SK-N-SH (cell line): Measurements from ENCODE around the gene FOSB. TPM values are rescaled to one million over a fixed set of nuclear protein-coding genes. Genes with fewer than 3 reads are reported as not detected.
A peak's percentile ranks its signal among the peaks of the same experiment; 100 is the strongest.

Experiments
- CTCF ChIA-PET: fragments of 300-600, 350-600 bp; formaldehyde crosslinking; extraction: SDS; loops from one replicate; lab custom pipeline; 2021; lab: Yijun Ruan, JAX
- POLR2A ChIA-PET: fragments of 350-600 bp; sonication (Branson Sonifier 250); formaldehyde crosslinking; extraction: SDS; loops from one replicate; lab custom pipeline; 2020; ENCODE audit warnings: antibody characterized with exemption, inconsistent platforms; lab: Yijun Ruan, JAX
- DNase-seq: peaks from one replicate; pipeline ENCODE4 v3.0.0; 2012
- H2AFZ ChIP-seq: fragments of 200-600 bp; sonication (generic); 2 replicates; pipeline ENCODE4 v1.8.1; 2016; ENCODE audit warnings: antibody characterized with exemption, mild to moderate bottlenecking, low read depth
- H3F3A ChIP-seq: fragments of 200-600 bp; sonication (generic); replicated peaks from 2 replicates; pipeline ENCODE3; 2016; ENCODE audit warnings: antibody characterized with exemption, mild to moderate bottlenecking; ENCODE audit not compliant: insufficient read depth
- H3K27ac ChIP-seq, 2 experiments: fragments of 200-500 bp in 1 of 2; fragments of 200-600 bp in 1 of 2; sonication (Bioruptor generic) in 1 of 2; sonication (generic), shearing (Covaris generic) in 1 of 2; 2 replicates each; pipeline versions ENCODE4 v1.5.1 to v1.6.1; 2014 to 2016; ENCODE audit warnings: low read depth in 2 of 2, inconsistent platforms in 1 of 2, low read length in 1 of 2, mild to moderate bottlenecking in 1 of 2, mixed read lengths in 1 of 2
- H3K27me3 ChIP-seq: fragments of 200-600 bp; sonication (generic), shearing (Covaris generic); 2 replicates; pipeline ENCODE4 v1.6.1; 2016; ENCODE audit warnings: mixed run types; ENCODE audit not compliant: insufficient read depth
- H3K36me3 ChIP-seq, 2 experiments: fragments of 200-500 bp in 1 of 2; fragments of 200-600 bp in 1 of 2; sonication (Bioruptor generic) in 1 of 2; sonication (generic) in 1 of 2; replicated peaks in 1 of 2; 2 replicates each; pipeline versions ENCODE3 to v1.5.1; 2014 to 2016; ENCODE audit warnings: low read length in 1 of 2, mild to moderate bottlenecking in 1 of 2; ENCODE audit not compliant: insufficient read depth in 2 of 2, control insufficient read depth in 1 of 2
- H3K4me1 ChIP-seq, 2 experiments: fragments of 200-500 bp in 1 of 2; fragments of 200-600 bp in 1 of 2; sonication (Bioruptor generic) in 1 of 2; sonication (generic), shearing (Covaris generic) in 1 of 2; 2 replicates each; pipeline versions ENCODE4 v1.5.1 to v1.6.1; 2014 to 2016; ENCODE audit warnings: low read depth in 1 of 2, low read length in 1 of 2, mixed run types in 1 of 2; ENCODE audit not compliant: insufficient read depth in 2 of 2, control insufficient read depth in 1 of 2
- H3K4me2 ChIP-seq: fragments of 200-600 bp; sonication (generic), shearing (Covaris generic); 2 replicates; pipeline ENCODE4 v1.6.1; 2017; ENCODE audit warnings: mixed run types
- H3K4me3 ChIP-seq, 2 experiments: fragments of 200-500 bp in 1 of 2; fragments of 200-600 bp in 1 of 2; sonication (Bioruptor generic) in 1 of 2; sonication (generic), shearing (Covaris generic) in 1 of 2; 2 replicates each; pipeline versions ENCODE4 v1.5.1 to v1.8.1; 2014 to 2016; ENCODE audit warnings: low read depth in 2 of 2, inconsistent platforms in 1 of 2, low read length in 1 of 2, mild to moderate bottlenecking in 1 of 2, mixed read lengths in 1 of 2, moderate library complexity in 1 of 2
- H3K79me2 ChIP-seq: fragments of 200-600 bp; sonication (generic); 2 replicates; pipeline ENCODE4 v1.8.1; 2017; ENCODE audit warnings: mild to moderate bottlenecking; ENCODE audit not compliant: insufficient read depth
- H3K9ac ChIP-seq: fragments of 200-600 bp; sonication (generic); 2 replicates; pipeline ENCODE4 v1.6.1; 2017; ENCODE audit warnings: mixed run types
- H3K9me2 ChIP-seq: fragments of 200-600 bp; sonication (generic); 2 replicates; pipeline ENCODE4 v1.6.1; 2017; ENCODE audit warnings: mixed run types
- H3K9me3 ChIP-seq: fragments of 200-600 bp; sonication (generic); 2 replicates; pipeline ENCODE4 v1.6.1; 2017; ENCODE audit warnings: mixed run types, mild to moderate bottlenecking, moderate library complexity
- H4K20me1 ChIP-seq: fragments of 200-600 bp; sonication (generic); 2 replicates; pipeline ENCODE4 v1.6.1; 2017; ENCODE audit warnings: mild to moderate bottlenecking, mixed run types; ENCODE audit not compliant: insufficient read depth
- CHD2 ChIP-seq: fragments of 150-350 bp; IDR thresholded peaks from 2 replicates; pipeline ENCODE4 v1.6.1; 2018; ENCODE audit warnings: low read length; ENCODE audit not compliant: partially characterized antibody
- FOXJ3 ChIP-seq: sonication (generic); formaldehyde crosslinking; IDR thresholded peaks from 2 replicates; pipeline ENCODE4 v1.5.1; 2020; ENCODE audit warnings: mild to moderate bottlenecking, missing genetic modification reagents
- FOXM1 ChIP-seq: IDR thresholded peaks from 2 replicates; pipeline ENCODE4 v1.4.0; 2012; ENCODE audit warnings: low read depth, mild to moderate bottlenecking
- GABPA ChIP-seq: IDR thresholded peaks from 2 replicates; pipeline ENCODE4 v1.4.0; 2012; ENCODE audit warnings: low read depth, mild to moderate bottlenecking
- RFX5 ChIP-seq: IDR thresholded peaks from 2 replicates; pipeline ENCODE4 v1.6.1; 2012; ENCODE audit warnings: mild to moderate bottlenecking, improper control_type of control experiment, low read length
- TAF1 ChIP-seq: IDR thresholded peaks from 2 replicates; pipeline ENCODE4 v1.6.1; 2012; ENCODE audit warnings: low read depth, mild to moderate bottlenecking, low read length, moderate library complexity, borderline replicate concordance
- TCF12 ChIP-seq: IDR thresholded peaks from 2 replicates; pipeline ENCODE4 v1.4.0; 2012
- TEAD4 ChIP-seq: IDR thresholded peaks from 2 replicates; pipeline ENCODE4 v1.4.0; 2012; ENCODE audit warnings: mild to moderate bottlenecking, borderline replicate concordance; ENCODE audit not compliant: insufficient read depth
- WGBS: methylation state at CpG from one replicate; pipeline ENCODE4 v1.1.6; 2017; ENCODE audit warnings: low lambda C conversion rate; 5-methylcytosine and 5-hydroxymethylcytosine counted together
- polyA plus RNA-seq, 3 experiments: library from polyadenylated mRNA; depleted of rRNA; stranded (reverse); fragments of >200 nt; gene quantifications; 2 replicates each; pipeline ENCODE4 v1.2.3, GENCODE V29; 2012
- TF ChIP-seq, protein P1 (sequence below): IDR thresholded peaks from 2 replicates; pipeline ENCODE4; 2012
- TF ChIP-seq, protein P2 (sequence below): fragments of 150-350 bp; IDR thresholded peaks from 2 replicates; pipeline ENCODE4 v1.6.1; 2017; ENCODE audit warnings: antibody characterized with exemption, low read length, low read depth, borderline replicate concordance
- TF ChIP-seq, protein P3 (sequence below): IDR thresholded peaks from 2 replicates; pipeline ENCODE4 v1.4.0; 2012; ENCODE audit warnings: low read depth, borderline replicate concordance

FOSB gene
- polyA plus RNA-seq, 1 of the 3 experiments (the other 2 are of a cell fraction), result 78.2 TPM

DNA sequence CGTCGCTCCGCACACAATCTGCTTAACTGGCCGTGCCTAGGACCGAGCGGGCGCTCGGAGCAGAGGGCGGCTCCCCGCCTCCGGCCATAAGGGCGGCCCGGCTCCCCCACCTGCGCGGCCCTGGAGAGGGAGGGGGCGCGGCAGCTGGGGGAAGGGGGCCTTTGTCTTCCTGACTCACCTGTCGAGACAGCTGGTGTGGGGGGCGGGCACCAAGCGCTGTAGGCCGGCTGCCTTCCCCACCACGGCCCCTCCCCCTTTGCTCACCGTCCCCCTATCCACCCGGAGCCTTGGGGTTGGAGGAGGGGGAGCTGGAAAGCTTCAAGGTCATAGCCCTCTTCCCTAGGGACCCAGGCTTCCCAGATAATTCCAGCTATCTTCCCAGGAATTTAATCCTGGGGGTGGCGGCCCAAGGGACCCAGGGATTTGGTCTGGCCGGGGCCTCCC, 40.6 kb downstream of the FOSB start:
- H3K9me2 ChIP-seq, result no peaks in the 10 kb centered on the region
- peaks cover 32% of the 10 kb centered on the region for H4K20me1 ChIP-seq
- H3K4me3 ChIP-seq, result peak overlapping the region; percentile 74 to 98
- ChIA-PET CTCF (interaction anchor here (1.0 to 2.6 kb wide), 7 partner anchors 9 to 134 kb away, joined by 3 to 11 read pairs (median 4); partner anchors contain the start of gene FOSB), POLR2A (interaction anchor here (1.0 kb wide), 1 partner anchor 12 kb away, joined by 4 read pairs; no protein-coding TSS in a partner anchor)
- H3K36me3 ChIP-seq, result peaks cover 0 to 4% of the 10 kb centered on the region in 2 experiments
- H3K9ac ChIP-seq, result peak overlapping the region; percentile 92
- H3K9me3 ChIP-seq, result no peaks in the 10 kb centered on the region
- H3F3A ChIP-seq, result peaks cover 18% of the 10 kb centered on the region
- H3K4me2 ChIP-seq, result peak overlapping the region; percentile 100
- peaks cover 65% of the 10 kb centered on the region for H3K79me2 ChIP-seq
- H3K27ac ChIP-seq, result peak overlapping the region; percentile 60 to 88; a peak in 3 of 4 replicates
- H3K27me3 ChIP-seq, result no peaks in the 10 kb centered on the region
- peak; percentile 65 for DNase-seq
- no peak overlapping the region; the same call in 1 of the 2 replicates for H2AFZ ChIP-seq
- 2% methylated on average over 10 of the region's 26 CpGs for WGBS
- peak; percentile 15 for TF ChIP-seq CHD2
- TF ChIP-seq, protein P1, sequence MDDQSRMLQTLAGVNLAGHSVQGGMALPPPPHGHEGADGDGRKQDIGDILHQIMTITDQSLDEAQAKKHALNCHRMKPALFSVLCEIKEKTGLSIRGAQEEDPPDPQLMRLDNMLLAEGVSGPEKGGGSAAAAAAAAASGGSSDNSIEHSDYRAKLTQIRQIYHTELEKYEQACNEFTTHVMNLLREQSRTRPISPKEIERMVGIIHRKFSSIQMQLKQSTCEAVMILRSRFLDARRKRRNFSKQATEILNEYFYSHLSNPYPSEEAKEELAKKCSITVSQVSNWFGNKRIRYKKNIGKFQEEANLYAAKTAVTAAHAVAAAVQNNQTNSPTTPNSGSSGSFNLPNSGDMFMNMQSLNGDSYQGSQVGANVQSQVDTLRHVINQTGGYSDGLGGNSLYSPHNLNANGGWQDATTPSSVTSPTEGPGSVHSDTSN, result no peak
- TF ChIP-seq, all 33 proteins: peak for 1
- peaks cover 6 to 12% of the 10 kb centered on the region in 2 experiments; a peak in 2 of 4 replicates for H3K4me1 ChIP-seq

DNA sequence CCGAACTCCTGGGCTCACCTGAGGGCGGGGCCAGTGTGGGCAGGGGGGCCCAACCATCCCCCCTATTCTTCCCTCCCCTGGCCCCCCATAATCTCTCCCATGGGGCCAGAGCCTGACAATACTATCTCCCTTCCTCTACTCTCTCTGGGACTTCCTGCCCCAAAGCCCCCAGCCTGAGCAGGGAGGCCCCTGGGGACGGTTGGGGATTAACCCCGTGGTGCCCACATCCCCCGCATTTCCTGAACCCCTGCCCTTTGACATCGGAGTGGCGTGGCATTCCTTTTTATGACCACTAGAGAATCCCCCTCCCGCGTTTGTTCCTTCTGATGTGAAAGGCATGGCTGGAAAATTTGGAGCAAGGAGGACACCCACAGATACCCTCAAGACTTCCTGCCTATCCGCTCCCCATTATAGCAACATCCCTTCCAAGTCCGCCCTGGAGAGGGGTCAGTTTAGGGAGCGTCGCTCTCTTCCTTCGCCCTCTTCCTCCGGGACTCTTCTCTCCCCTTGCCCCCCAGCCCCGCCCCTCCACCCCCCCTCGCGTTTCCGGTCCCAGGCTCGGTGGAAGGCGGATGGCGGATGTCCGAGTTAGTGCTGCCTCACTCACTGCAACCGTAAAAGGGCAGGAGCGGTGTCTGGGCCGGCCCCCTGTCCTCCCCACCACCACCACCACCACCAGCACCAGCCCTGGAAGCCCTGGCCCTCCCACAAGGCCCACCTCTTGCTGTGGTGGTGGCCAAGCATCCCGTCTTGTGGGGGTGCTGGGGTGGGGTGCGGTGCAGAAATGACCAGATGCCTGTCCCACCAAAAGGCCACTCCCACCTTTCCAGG, 41.3 kb downstream of the FOSB start:
- peaks cover 39% of the 10 kb centered on the region for H4K20me1 ChIP-seq
- DNase-seq, result peak; percentile 87
- peak; percentile 36; the same call in 1 of the 2 replicates for TF ChIP-seq TAF1
- TF ChIP-seq GABPA, result peak; percentile 45
- no peak for TF ChIP-seq RFX5
- H3K9ac ChIP-seq, result peak overlapping the region; percentile 92
- no peaks in the 10 kb centered on the region for H3K9me3 ChIP-seq
- ChIA-PET CTCF (interaction anchor here (0.9 to 2.6 kb wide), 7 partner anchors 10 to 134 kb away, joined by 3 to 11 read pairs (median 4); partner anchors contain the start of gene FOSB), POLR2A (interaction anchor here (1.0 kb wide), 1 partner anchor 13 kb away, joined by 4 read pairs; no protein-coding TSS in a partner anchor)
- H3K4me1 ChIP-seq, result peaks cover 6 to 12% of the 10 kb centered on the region in 2 experiments; a peak in 2 of 4 replicates
- H3K36me3 ChIP-seq, result peaks cover 0 to 4% of the 10 kb centered on the region in 2 experiments
- peak overlapping the region; percentile 100 for H3K4me2 ChIP-seq
- peak overlapping the region; percentile 60 to 88; a peak in 2 of 4 replicates for H3K27ac ChIP-seq
- no peaks in the 10 kb centered on the region for H3K27me3 ChIP-seq
- H3K79me2 ChIP-seq, result peaks cover 71% of the 10 kb centered on the region
- H3K4me3 ChIP-seq, result peak overlapping the region; percentile 74 to 98
- 1% methylated on average over 27 of the region's 28 CpGs for whole genome bisulfite sequencing
- no peak overlapping the region; the same call in 1 of the 2 replicates for H2AFZ ChIP-seq
- no peaks in the 10 kb centered on the region for H3K9me2 ChIP-seq
- H3F3A ChIP-seq, result peaks cover 18% of the 10 kb centered on the region

DNA sequence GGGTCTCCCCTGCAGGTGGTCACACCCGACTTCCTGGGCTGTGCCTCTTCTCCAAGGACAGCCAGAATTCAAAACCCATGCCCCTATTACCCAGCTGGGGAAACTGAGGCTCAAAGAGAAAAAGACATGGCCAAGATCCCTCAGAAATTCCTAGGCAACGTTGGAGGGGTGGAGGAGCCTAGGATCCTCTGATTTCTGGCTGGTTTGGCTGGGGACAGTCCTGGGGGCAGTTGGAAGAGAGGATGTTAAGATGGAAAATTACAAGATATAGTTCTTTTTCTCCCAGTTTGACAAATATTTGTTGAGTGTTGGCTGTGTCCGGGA, 41.9 kb downstream of the FOSB start:
- peaks cover 77% of the 10 kb centered on the region for H3K79me2 ChIP-seq
- peaks cover 6 to 12% of the 10 kb centered on the region in 2 experiments; a peak in 2 of 4 replicates for H3K4me1 ChIP-seq
- peaks cover 45% of the 10 kb centered on the region for H4K20me1 ChIP-seq
- ChIA-PET CTCF (interaction anchor here (0.9 to 2.6 kb wide), 3 partner anchors 24 to 71 kb away, joined by 4 to 11 read pairs (median 4); partner anchors contain the start of gene FOSB), POLR2A (no interaction called here)
- no peaks in the 10 kb centered on the region for H3K9me3 ChIP-seq
- H3K4me2 ChIP-seq, result peak overlapping the region; percentile 100
- H3K9ac ChIP-seq, result peak overlapping the region; percentile 53; the same call in 1 of the 2 replicates
- no peak for DNase-seq
- peaks cover 18% of the 10 kb centered on the region for H3F3A ChIP-seq
- peak overlapping the region; percentile 18 to 88; a peak in 2 of 4 replicates for H3K27ac ChIP-seq
- no peaks in the 10 kb centered on the region for H3K9me2 ChIP-seq
- peaks cover 0 to 4% of the 10 kb centered on the region in 2 experiments for H3K36me3 ChIP-seq
- 60% methylated on average over 3 of the region's 3 CpGs for WGBS
- H2AFZ ChIP-seq, result no peak overlapping the region
- H3K4me3 ChIP-seq, result peak overlapping the region; percentile 74 to 98
- H3K27me3 ChIP-seq, result no peaks in the 10 kb centered on the region
- TF ChIP-seq FOXM1, result no peak
- TF ChIP-seq, protein P2, sequence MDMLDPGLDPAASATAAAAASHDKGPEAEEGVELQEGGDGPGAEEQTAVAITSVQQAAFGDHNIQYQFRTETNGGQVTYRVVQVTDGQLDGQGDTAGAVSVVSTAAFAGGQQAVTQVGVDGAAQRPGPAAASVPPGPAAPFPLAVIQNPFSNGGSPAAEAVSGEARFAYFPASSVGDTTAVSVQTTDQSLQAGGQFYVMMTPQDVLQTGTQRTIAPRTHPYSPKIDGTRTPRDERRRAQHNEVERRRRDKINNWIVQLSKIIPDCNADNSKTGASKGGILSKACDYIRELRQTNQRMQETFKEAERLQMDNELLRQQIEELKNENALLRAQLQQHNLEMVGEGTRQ, result no peak
- no peak for TF ChIP-seq CHD2
- TF ChIP-seq, protein P1, result no peak
- TF ChIP-seq TCF12, result no peak
- no peak for TF ChIP-seq FOXJ3
- TF ChIP-seq TEAD4, result no peak
- TF ChIP-seq, protein P3, sequence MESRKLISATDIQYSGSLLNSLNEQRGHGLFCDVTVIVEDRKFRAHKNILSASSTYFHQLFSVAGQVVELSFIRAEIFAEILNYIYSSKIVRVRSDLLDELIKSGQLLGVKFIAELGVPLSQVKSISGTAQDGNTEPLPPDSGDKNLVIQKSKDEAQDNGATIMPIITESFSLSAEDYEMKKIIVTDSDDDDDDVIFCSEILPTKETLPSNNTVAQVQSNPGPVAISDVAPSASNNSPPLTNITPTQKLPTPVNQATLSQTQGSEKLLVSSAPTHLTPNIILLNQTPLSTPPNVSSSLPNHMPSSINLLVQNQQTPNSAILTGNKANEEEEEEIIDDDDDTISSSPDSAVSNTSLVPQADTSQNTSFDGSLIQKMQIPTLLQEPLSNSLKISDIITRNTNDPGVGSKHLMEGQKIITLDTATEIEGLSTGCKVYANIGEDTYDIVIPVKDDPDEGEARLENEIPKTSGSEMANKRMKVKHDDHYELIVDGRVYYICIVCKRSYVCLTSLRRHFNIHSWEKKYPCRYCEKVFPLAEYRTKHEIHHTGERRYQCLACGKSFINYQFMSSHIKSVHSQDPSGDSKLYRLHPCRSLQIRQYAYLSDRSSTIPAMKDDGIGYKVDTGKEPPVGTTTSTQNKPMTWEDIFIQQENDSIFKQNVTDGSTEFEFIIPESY, result no peak
- TF ChIP-seq TAF1, result no peak
